ENCODE data around the gene KCNH2.

The KCNH2 gene

DNA sequence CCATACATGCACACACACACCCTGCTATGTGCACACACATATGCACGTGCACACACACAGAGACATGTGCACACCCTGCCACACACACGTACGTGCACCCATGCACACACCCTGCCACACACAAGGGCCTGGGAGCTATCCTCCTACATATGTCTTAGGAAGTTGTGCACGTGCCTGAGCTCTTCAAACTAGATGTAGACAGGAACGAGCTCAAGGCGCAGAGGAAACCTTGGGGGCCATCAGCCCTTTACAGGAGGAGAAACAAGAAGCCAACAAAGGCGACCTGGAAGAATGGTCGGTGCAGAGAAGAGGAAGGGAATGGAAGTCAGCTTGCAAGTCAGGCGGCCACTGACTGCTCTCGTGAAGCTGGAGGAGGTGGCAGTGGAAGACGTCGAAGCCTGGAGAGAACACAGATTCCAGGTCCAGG, 67.1 kb downstream of the KCNH2 start:
- TF ChIP-seq, protein P1, sequence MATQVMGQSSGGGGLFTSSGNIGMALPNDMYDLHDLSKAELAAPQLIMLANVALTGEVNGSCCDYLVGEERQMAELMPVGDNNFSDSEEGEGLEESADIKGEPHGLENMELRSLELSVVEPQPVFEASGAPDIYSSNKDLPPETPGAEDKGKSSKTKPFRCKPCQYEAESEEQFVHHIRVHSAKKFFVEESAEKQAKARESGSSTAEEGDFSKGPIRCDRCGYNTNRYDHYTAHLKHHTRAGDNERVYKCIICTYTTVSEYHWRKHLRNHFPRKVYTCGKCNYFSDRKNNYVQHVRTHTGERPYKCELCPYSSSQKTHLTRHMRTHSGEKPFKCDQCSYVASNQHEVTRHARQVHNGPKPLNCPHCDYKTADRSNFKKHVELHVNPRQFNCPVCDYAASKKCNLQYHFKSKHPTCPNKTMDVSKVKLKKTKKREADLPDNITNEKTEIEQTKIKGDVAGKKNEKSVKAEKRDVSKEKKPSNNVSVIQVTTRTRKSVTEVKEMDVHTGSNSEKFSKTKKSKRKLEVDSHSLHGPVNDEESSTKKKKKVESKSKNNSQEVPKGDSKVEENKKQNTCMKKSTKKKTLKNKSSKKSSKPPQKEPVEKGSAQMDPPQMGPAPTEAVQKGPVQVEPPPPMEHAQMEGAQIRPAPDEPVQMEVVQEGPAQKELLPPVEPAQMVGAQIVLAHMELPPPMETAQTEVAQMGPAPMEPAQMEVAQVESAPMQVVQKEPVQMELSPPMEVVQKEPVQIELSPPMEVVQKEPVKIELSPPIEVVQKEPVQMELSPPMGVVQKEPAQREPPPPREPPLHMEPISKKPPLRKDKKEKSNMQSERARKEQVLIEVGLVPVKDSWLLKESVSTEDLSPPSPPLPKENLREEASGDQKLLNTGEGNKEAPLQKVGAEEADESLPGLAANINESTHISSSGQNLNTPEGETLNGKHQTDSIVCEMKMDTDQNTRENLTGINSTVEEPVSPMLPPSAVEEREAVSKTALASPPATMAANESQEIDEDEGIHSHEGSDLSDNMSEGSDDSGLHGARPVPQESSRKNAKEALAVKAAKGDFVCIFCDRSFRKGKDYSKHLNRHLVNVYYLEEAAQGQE (IDR thresholded peaks at IDR 0.05; ENCODE audit: insufficient read depth in 1 of 2, low read depth in 2 of 2, low read length in 2 of 2): no peak
- TF ChIP-seq FOXP2 (optimal IDR thresholded peaks at IDR 0.05; ENCODE audit: borderline replicate concordance, extremely low read depth, extremely low read length, insufficient read depth) (no peak), TAF1 (IDR thresholded peaks at IDR 0.05; ENCODE audit: borderline replicate concordance, insufficient read depth, low read length) (no peak), POLR2AphosphoS5 (IDR thresholded peaks at IDR 0.05; ENCODE audit: low read depth, low read length) (no peak), SIN3A (IDR thresholded peaks at IDR 0.05; ENCODE audit: borderline replicate concordance, insufficient read depth, low read length) (no peak)

DNA sequence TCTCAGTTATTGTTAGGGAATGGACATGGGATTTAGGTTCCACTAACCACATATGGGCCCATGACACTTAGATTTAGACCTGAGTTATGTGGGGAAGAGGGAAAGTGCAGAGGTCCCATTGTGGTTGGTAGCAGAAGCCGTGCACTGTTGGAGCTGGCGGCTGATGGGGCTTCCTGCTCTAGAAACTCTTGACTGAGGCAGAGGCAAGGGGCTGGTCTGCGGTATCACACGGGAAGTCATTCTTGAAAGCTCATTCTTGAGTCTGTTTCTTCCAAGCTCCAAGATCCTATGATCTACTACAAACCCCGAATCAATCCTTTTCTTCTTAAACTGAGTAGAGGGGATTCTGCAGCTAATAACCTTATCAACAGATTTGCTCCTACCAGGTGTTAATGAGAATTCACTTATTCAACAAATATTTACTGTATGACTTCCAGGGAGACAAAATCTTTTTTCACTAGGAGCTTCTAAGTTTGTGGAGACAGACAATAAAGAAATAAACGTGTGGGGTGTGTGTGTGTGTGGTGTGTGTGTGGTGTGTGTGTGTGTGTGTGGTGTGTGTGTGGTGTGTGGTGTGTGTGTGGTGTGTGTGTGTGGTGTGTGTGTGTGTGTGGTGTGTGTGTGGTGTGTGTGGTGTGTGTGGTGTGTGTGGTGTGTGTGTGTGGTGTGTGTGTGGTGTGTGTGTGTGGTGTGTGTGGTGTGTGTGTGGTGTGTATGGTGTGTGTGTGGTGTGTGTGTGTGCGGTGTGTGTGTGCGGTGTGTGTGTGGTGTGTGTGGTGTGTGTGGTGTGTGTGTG, 68.7 kb downstream of the KCNH2 start:
- TF ChIP-seq POLR2AphosphoS5 (IDR thresholded peaks at IDR 0.05; ENCODE audit: low read depth, low read length) (no peak), SIN3A (IDR thresholded peaks at IDR 0.05; ENCODE audit: borderline replicate concordance, insufficient read depth, low read length) (no peak), TAF1 (IDR thresholded peaks at IDR 0.05; ENCODE audit: borderline replicate concordance, insufficient read depth, low read length) (no peak), FOXP2 (optimal IDR thresholded peaks at IDR 0.05; ENCODE audit: borderline replicate concordance, extremely low read depth, extremely low read length, insufficient read depth) (no peak)
- TF ChIP-seq, protein P1 (IDR thresholded peaks at IDR 0.05; ENCODE audit: insufficient read depth in 1 of 2, low read depth in 2 of 2, low read length in 2 of 2): no peak

DNA sequence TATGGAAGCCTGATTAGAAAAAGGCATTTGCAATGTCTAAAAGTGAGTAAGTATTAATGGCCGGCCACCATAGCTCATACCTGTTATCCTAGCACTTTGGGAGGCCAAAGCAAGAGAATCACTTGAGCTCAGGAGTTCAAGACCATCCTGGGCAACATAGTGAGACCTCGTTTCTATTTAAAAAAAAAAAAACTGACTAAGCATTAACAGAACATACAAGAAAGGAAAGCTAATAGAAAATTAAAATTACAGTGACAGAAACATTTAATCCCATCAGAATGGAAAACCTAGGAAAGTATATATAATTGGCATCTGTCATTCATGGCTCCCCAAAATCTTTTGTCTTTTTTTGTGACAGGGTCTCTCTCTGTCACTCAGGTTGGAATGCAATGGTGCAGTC, 69.9 kb downstream of the KCNH2 start:
- no peak for TF ChIP-seq FOXP2 (optimal IDR thresholded peaks at IDR 0.05; ENCODE audit: borderline replicate concordance, extremely low read depth, extremely low read length, insufficient read depth)
- no peak for TF ChIP-seq SIN3A (IDR thresholded peaks at IDR 0.05; ENCODE audit: borderline replicate concordance, insufficient read depth, low read length)
- TF ChIP-seq POLR2AphosphoS5 (IDR thresholded peaks at IDR 0.05; ENCODE audit: low read depth, low read length): no peak
- TF ChIP-seq TAF1 (IDR thresholded peaks at IDR 0.05; ENCODE audit: borderline replicate concordance, insufficient read depth, low read length): no peak
- TF ChIP-seq, protein P1 (IDR thresholded peaks at IDR 0.05; ENCODE audit: insufficient read depth in 1 of 2, low read depth in 2 of 2, low read length in 2 of 2): no peak

DNA sequence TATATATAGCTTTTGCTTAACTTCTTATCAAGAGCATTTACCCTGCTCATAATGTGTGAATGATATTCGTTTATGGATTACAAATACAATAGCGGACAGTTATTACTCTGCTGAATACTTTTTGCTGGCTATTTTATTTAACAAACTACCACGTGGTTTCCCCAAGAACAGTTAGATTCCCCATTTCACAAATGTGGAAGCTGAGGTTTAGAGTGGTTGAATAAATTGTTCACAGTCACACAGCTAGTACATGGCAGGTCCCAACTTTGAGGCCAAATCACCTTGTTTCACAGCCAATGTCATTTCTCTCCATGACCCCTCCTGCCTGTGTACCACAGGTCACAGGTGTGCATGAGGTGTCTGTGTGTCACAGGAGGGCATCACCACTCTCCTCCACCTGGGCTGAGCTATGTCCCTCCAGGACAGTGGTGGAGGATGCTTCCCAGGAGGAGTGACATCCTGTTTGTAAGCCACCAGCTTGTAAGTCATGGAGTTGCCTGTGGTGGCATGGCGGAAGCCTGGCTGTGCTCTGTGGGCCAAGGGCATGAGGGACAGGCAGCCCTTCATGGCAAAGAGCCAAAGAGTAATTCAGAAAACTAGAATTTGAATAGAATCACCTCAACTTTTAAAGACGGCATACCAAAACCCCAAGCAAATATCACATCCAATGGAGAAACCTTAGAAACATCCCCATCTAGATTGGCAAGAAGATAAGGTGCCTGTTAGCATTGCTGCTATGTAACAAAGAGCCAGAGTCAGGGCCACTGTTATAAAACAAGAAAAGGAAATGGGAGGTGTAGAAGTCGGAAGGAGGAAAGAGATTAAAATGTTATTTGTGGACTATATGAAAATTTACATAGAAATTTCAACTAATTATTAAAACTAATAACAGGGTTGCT, 73.9 kb downstream of the KCNH2 start:
- no peak for TF ChIP-seq TAF1 (IDR thresholded peaks at IDR 0.05; ENCODE audit: borderline replicate concordance, insufficient read depth, low read length)
- no peak for TF ChIP-seq FOXP2 (optimal IDR thresholded peaks at IDR 0.05; ENCODE audit: borderline replicate concordance, extremely low read depth, extremely low read length, insufficient read depth)
- TF ChIP-seq POLR2AphosphoS5 (IDR thresholded peaks at IDR 0.05; ENCODE audit: low read depth, low read length): no peak
- no peak for TF ChIP-seq SIN3A (IDR thresholded peaks at IDR 0.05; ENCODE audit: borderline replicate concordance, insufficient read depth, low read length)
- TF ChIP-seq, protein P1 (IDR thresholded peaks at IDR 0.05; ENCODE audit: insufficient read depth in 1 of 2, low read depth in 2 of 2, low read length in 2 of 2): no peak
